ENCODE measurements around the gene NUBPL.
"Not testable (repeated sequence)": the region's sequence is repeated elsewhere in the genome, so short reads cannot be mapped to it uniquely, and the experiment has no call there.

The NUBPL gene

DNA sequence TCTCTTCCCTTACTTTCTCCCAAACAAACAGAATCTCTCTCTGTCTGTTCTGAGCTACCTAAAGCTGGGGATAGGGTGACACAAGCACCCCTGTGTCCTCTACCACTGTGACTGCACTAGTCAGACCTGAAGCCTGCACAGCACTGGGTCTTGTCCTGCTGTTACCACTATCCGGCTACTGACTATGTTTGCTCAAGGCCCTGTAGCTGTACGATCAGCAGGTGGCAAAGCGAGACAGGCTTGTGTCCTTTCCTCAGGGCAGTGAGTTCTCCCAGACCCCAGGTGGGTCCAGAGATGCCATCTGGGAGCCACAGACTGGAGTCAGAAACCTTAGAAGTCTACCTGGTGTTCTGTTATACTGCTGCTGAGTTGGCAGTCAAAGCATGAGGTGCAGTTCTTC is 116.4 kb downstream of the NUBPL start:
- DNase-seq = no peak

DNA sequence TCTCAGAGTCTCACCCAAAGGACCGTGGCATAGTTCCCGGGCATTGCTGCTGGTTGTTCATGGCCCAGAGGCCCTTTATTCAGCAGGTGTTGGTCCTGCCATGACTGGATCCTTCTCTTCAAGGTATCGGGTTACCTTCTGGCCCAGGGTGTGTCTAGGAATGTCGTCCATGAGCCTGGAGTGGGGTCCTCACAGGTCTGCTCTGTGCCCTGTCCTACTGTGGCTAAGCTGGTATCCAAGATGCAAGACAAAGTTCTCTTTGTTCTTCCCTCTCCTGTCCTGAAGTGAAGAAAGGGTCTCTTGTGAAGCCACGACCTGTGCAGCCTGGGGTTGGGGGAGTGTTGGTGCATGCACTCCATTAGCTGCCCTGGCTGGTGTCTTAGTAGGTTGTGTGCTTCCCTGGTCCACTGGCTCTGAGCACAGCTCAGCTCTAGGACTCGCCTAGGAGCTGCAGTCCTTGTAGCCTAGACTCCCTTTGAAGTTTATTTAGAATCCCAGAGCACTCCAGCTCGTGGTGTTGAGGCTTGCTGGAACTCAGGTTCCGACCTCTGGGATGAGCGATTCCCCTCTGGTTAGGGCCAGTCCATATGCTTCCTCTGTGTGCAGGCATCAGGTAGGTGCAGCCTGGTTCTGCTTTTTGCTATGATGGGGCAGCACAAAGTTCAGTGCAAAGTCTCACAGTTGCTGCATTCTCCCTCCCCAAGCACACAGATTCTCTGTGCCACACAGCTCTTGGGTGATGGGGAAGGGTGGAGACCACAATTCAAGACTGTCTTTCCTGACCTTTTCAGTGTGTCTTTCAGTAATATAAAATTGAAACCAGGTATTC is 117.4 kb downstream of the NUBPL start:
- no peak for DNase-seq

DNA sequence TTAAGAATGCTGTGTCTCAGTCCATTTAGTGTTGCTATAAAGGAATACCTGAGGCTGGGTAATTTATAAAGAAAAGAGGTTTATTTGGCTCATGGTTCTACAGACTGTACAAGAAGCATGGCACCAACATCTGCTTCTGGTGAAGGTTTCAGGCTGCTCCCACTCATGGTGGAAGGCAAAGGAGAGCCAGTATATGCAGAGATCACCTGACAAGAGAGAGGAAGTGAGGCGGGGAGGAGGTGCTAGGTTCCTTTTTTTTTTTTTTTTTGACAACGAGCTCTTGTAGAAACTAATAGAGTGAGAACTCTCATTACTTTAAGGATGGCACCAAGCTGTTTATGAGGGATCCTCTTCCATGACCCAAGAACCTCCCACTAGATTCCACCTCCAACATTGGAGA is 121.6 kb downstream of the NUBPL start:
- DNase-seq = no peak

DNA sequence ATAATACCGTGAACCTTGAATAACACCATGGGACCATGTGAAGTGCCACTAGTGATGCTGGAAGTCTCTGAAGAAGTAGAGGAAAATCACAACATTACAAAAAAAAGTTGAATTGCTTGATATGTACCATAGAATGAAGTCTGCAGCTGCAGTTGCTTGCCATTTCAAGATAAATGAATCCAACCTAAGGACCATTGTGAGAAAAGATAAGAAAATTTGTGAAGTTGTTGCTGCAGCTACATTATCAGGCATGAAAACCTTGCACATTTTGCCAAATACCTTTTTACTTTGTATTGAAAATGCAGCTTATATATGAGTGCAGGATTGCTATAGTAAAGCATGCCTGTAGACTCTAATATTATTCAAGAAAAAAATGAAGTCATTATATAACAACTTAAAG is 126.5 kb downstream of the NUBPL start:
- DNase-seq = no peak

- DNase-seq = no peak
Observed at GRCh38 chr14:31690056-31690455, 128.9 kb downstream of the NUBPL start.

DNA sequence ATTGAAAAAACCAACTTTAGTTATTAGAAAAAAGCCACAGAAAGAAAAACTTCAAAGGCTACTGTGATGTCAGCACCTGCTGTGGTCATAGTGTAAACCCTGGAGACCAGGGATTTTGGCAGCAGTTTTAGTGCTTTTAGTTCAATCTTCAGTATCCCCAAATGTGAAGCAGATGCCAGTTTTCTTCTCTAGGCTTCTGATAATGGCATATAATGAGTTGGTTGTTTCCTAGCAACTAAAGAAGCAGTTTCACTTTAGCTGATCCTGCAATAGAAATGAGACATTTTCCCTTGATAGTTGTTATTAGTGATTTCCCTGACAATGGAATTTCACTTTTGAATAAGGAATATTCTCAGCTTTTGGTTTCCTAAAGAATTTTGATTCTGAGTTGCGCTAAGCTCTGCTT is 131.2 kb downstream of the NUBPL start:
- no peak for DNase-seq

DNA sequence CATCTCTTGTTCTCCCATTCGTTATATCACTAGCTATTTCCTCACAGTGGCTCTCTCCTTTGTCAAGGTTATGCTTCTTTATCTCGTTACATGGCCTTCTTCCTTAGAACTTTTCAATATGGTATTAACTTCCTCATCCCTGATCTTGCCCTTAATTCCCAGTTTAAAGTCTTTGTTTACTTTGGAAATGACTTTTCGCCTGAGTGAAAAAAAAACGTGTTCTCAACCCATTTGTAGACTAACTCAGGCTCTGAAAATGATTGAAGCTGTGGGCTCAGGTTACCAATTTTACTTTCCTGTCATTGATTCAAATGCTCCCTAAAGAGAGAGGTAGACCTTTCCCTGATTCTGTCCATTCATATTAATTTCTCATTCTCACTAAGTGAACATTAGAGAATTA is 135.2 kb downstream of the NUBPL start:
- DNase-seq = no peak

- DNase-seq = no peak
Observed at GRCh38 chr14:31699809-31700208, 138.6 kb downstream of the NUBPL start.

DNA sequence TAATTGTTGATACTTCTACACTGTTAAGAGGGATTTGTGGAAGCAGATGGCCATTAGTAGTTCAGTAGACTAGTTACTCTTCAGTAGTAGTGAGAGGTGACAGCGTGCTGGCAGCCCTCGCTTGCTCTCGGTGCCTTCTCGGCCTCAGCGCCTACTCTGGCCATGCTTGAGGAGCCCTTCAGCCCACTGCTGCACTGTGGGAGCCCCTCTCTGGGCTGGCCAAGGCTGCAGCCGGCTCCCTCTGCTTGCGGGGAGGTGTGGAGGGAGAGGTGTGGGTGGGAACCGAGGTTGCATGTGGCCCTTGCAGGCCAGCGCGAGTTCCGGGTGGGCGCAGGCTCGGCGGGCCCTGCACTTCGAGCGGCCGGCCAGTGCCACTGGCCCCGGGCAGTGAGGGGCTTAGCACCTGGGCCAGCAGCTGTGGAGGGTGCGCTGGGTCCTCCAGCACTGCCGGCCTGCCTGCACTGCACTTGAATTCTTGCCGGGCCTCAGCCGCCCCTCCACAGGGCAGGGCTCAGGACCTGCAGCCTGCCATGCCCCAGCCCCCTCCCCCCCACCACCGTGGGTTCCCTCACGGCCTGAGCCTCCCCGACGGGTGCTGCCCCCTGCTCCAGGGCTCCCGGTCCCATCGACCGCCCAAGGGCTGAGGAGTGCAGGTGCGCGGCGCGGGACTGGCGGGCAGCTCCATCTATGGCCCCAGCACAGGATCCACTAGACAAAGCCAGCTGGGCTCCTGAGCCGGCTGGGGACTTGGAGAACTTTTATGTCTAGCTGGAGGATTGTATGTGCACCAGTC is 139.3 kb downstream of the NUBPL start:
- DNase-seq = no peak

DNA sequence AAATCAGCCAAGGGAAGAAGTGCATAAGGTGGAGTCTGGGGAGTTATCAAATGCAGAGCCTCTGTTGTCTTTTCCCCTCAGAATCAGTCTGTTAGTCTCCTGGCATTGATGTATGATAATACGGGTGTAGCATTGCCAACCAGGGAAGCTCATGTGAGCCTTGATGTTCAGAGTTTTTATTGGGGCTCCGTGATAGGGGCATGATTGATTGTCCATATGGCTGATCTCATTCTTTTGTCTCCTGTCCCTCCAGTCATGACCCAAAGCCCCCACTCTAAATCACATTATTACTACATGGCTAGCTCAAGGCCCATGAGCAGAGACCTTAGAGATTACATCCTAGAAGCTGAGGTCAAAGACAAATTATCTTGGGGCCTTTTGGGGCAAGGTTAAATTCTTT is 140.9 kb downstream of the NUBPL start:
- no peak for DNase-seq

DNA sequence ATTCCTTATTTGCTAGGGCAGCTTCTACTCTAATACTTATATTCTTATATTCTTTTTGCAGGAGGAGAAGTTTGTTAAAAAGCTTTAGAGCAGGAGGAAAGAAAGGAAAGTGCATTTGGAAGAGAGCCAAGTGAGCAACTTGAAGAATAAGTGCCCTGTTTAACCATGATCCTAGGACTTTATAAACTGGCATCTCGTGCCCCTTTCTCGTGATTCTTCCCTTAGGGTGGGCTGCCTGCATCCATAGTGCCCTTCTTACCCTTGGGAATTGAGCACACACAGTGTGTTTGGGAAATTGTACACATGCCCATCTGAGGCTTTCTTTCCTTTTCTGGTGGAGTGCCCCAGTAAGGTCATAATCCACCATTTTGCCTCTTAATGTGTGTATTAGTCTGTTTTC is 141.9 kb downstream of the NUBPL start:
- DNase-seq = no peak

GRCh38 chr14:31705731-31706130 is 144.5 kb downstream of the NUBPL start:
- DNase-seq = no peak

DNA sequence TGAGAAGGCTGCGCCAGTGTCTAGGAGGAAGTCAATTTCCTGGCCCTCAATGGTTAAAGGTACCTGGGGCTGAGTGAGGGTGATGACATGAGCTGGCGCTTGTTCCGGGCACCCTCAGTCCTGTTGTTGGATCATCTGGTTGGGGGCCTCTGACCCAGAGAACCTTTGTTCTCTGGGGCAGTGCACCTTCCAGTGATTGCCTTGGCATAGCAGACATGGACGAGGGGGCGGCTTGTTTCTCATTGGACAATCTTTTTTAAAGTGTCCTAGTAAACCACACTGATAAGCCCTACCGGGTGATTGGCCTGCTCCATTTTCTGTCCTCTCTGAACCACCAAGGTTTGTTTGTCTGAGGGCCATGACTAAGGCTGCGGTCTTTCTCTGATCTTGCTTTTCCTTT is 147.5 kb downstream of the NUBPL start:
- DNase-seq = not testable (repeated sequence)

DNA sequence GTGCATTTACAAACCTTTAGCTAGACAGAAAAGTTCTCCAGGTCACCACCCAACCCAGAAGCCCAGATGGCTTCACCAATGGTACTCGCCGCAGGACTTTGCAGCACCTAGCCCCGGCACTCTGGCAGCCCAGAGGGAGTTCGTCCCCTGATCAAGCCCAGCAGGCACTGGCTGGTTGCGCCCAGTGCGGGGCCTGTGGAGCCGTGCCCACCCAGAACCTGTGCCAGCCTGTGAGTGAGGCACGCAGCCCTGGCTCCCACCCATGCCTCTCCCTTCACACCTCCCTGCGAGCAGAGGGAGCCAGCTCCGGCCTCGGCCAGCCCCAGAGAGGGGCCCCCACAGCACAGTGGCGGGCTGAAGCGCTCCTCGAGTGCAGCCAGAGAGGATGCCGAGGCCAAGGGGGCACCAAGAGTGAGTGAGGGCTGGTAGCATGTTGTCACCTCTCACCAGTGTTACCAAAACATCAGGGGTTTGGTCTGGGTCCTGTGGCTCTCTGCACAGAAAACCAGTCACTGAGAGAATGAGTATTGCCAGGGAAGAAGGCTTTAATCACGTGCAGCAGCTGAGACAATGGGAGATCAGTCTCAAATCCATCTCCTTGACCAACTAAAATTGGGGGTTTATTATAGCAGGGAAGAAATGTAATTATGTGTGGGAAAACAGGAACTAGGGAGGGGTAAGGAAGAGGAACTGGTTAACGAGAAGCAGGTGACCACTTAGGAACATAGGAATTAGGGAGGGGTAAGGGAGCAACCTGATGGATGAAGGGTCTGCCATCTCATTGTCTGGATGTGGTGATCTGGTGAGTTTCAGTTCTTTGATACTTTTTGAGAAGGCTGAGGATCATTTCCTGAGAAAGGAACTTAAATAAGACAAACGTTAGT is 151.3 kb downstream of the NUBPL start:
- DNase-seq = no peak

GRCh38 chr14:31716208-31716607 is 155.0 kb downstream of the NUBPL start:
- DNase-seq = no peak

DNA sequence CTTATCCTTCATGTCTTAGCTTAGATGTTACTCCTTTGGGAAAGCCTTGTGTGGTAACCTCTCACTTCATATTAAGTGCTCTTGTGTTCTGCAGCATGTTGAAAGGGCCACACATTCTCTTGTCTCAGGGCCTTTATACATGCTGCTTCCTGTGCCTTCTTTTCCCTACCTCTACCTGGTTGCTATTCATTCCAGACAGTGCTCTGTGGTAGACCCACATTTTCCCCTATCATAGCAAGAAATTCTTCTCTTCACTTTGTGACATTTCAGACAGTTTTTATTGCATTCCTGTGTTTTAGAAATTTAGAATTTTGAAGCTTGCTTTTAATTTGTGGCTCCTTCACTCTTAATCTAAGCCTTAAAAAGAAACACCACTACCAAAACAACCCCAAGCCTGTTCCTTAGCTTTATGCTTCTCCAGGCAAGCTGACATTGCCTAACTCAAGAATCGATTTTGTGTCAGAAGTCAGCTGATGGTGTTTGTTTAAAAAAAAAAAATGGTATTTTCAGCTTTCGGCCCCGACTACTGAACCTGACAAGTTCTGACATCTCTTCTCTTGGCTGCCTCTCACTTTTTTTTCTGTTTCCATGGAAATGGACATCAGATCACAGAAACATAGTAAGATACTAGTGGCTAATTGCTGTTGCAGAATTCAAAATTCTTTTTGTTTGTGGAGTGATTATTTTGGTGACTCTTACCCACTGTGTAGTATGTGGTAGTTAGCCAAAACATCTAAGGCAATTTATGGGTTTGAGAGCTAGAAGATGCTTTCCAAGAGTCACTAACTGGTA is 156.3 kb downstream of the NUBPL start:
- DNase-seq = no peak

DNA sequence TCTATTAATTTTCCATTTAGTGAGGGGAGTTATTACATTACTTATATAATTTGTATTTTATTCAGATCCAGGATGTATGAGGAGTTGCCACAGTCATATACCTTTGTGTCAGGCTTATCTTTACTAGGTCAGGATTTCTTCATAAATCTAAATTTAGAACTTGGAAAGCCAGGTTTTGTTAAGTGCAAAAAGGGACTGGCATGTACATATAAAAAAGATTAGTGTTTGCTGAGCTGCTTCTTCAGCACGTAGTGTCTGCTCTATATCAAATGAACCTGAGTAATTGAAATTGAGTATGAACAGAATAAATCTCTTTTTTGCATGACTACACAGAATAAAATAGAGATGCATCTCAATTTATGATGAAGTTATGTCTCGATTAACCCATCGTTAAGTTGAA is 157.4 kb downstream of the NUBPL start:
- no peak for DNase-seq

DNA sequence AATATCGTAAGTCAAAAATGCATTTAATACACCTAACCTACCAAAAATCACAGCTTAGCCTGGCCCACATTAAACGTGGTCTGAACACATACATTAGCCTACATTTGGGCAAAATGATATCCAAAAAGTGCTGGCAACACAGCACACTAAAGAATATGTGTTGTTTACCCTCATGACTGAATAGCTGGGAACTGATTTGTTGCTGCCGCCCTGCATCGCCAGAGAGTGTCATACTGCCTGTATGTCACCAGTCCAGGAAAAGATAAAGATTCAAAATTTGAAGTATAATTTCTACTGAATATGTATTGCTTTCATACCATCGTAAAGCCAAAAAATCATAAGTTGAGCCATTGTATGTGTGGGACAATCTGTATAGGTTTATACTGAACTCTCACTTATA is 157.8 kb downstream of the NUBPL start:
- no peak for DNase-seq

- no peak for DNase-seq
Observed at GRCh38 chr14:31726337-31726736, 165.1 kb downstream of the NUBPL start.

DNA sequence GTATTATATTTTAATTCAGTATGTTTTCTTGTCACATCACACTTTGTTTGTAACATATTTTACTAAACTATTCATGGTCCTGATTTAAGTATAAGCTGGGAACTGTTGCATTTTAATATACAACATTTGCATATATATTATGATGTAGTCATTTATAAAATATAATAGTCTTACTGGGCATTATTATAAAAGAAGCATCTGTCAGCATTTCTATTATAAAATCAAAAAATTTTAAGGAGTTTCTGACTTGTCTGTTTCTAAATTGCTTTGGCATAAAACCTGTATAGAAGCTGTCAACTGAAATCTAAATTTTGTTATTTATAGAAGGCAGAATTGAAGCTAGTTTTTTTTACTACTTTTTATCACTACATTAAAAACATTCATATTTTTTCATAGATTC is 166.6 kb downstream of the NUBPL start:
- no peak for DNase-seq

DNA sequence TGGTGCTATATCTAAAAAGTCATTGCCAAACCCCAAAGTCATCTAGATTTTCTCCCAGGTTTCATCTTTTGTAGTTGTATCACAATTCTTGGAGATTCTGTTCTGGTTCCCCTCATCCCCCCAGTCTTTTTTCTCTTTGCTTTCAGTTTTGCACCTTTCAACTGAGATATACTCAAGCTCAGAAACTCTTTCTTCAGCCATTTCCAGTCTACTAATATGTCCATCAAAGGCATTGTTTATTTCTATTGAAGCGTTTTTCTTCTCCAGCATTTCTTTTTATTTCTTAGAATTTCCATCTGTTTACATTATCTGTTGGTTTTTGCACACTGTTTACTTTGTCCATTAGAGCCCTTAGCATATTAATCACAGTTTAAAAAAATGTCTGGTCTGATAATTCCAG is 179.5 kb downstream of the NUBPL start:
- DNase-seq = no peak

GRCh38 chr14:31745741-31746140 is 184.5 kb downstream of the NUBPL start:
- DNase-seq = no peak

Data from central memory CD4-positive, alpha-beta T cell (primary cell).